ENCODE data around the gene HOXA9. TPM values are rescaled to one million over a fixed set of nuclear protein-coding genes. Genes with fewer than 3 reads are reported as not detected.
A peak's percentile ranks its signal among the peaks of the same experiment; 100 is the strongest.

The HOXA9 gene
- polyA plus RNA-seq, 1 donor (not counting 4 experiments of a cell fraction or from before 2014, with no cell fraction given): 28.1 TPM

DNA sequence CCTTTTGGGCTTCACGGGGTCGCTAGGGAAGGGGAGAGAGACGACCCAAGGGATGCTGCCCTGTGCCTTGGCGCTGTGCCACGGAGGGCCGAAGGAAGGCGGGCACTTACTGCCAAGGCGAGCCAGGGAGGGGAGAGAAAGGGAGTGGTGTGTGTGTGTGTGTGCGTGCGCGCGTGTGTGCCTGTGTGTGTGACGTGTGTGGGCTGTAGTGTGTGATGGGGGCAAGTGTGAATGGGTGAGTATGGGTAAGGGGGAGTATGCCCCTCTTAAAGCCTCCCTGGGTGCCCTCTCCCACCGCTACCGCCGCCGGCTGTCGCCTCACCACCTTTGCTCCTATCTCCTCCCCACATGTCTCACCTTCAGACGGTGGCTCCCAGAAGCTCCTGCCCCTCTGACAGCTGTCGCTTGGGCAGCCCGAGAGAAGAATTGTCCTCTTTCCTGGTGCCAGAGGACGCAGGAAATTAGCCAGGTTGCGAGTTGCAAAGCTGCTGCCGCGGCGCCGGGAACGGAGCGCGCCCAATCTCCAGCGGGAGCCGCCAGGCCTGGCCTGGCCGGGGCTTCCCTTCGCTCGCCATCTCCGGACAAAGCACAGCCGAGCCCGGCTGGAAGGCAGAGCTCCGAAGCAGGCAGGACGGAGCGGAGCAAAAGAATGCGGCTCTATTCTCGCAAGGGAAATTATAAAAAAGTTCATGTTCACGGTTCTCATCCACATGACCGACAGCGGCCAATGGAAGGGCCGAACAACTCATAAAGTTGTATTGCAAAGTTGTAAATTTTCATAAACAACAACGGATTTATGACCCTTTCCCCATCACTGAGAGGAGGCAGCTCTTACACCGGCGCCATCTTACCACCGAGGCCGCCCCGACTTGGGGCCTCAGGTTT is 13.2 kb downstream of the HOXA9 start, which contains the start of gene HOXA3:
Gene HOXA3, minus strand, starts transcription at position 653 of the 885 bp plus-strand sequence. CDS start 41,943 bp downstream, outside the sequence.
- H3K9me3 ChIP-seq (ENCODE audit: control insufficient read depth, low read depth, low read length): no peaks in the 10 kb centered on the region
- no peaks in the 10 kb centered on the region for H3K9me1 ChIP-seq (ENCODE audit: control insufficient read depth, extremely low read depth, insufficient read depth, low read length)
- H3K27ac ChIP-seq (ENCODE audit: control insufficient read depth, insufficient read depth, low read length): peak within 1 kb of the TSS; percentile 87
- dilution Hi-C loops (cut with MboI; ENCODE audit: extremely low pct_ligation_motif_present, low sequenced_read_pairs): no loop called here
- peak within 1 kb of the TSS; percentile 98 for H3K4me2 ChIP-seq (ENCODE audit: control insufficient read depth, extremely low read depth, insufficient read depth, low read depth, low read length)
- peak within 1 kb of the TSS; percentile 93 for H3K9ac ChIP-seq (ENCODE audit: control insufficient read depth, extremely low read depth, insufficient read depth, low read length)
- TF ChIP-seq, protein P1, sequence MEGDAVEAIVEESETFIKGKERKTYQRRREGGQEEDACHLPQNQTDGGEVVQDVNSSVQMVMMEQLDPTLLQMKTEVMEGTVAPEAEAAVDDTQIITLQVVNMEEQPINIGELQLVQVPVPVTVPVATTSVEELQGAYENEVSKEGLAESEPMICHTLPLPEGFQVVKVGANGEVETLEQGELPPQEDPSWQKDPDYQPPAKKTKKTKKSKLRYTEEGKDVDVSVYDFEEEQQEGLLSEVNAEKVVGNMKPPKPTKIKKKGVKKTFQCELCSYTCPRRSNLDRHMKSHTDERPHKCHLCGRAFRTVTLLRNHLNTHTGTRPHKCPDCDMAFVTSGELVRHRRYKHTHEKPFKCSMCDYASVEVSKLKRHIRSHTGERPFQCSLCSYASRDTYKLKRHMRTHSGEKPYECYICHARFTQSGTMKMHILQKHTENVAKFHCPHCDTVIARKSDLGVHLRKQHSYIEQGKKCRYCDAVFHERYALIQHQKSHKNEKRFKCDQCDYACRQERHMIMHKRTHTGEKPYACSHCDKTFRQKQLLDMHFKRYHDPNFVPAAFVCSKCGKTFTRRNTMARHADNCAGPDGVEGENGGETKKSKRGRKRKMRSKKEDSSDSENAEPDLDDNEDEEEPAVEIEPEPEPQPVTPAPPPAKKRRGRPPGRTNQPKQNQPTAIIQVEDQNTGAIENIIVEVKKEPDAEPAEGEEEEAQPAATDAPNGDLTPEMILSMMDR (optimal IDR thresholded peaks at IDR 0.05 in 1 of 3, IDR thresholded peaks at IDR 0.05 in 1 of 3, conservative IDR thresholded peaks at IDR 0.05 in 1 of 3; ENCODE audit: extremely low read depth in 1 of 3, insufficient read depth in 2 of 3, low read length in 3 of 3): no peak
- TF ChIP-seq EZH2 (IDR thresholded peaks at IDR 0.05; ENCODE audit: low read length): no peak
- FAIRE-seq: no peak
- peak within 1 kb of the TSS; percentile 60 to 83 (median 74) for H3K4me3 ChIP-seq (ENCODE audit: control insufficient read depth in 2 of 3, extremely low read depth in 1 of 3, insufficient read depth in 2 of 3, low read depth in 1 of 3, low read length in 3 of 3)
- H2AFZ ChIP-seq (ENCODE audit: control insufficient read depth, low read length): peak within 1 kb of the TSS; percentile 82
- peaks cover 73% of the 10 kb centered on the region for H3K79me2 ChIP-seq (ENCODE audit: control insufficient read depth, insufficient read depth, low read length)
- no peaks in the 10 kb centered on the region for H4K20me1 ChIP-seq (ENCODE audit: control insufficient read depth, extremely low read depth, insufficient read depth, low read length)
- no peak for DNase-seq (ENCODE audit: low read depth, low spot score)
- H3K4me1 ChIP-seq (ENCODE audit: control insufficient read depth, extremely low read depth, insufficient read depth, low read length): peaks cover 66% of the 10 kb centered on the region
- no peaks in the 10 kb centered on the region for H3K36me3 ChIP-seq (ENCODE audit: control insufficient read depth in 2 of 2, extremely low read depth in 1 of 2, insufficient read depth in 2 of 2, low read length in 2 of 2)
- no peaks in the 10 kb centered on the region for H3K27me3 ChIP-seq (ENCODE audit: control insufficient read depth, extremely low read depth, insufficient read depth, low read length)

GRCh38 chr7:27151341-27151930 is 13.9 kb downstream of the HOXA9 start:
- Histone ChIP-seq H3K4me3 (ENCODE audit: control insufficient read depth in 2 of 3, extremely low read depth in 1 of 3, insufficient read depth in 2 of 3, low read depth in 1 of 3, low read length in 3 of 3) (peak overlapping the region; percentile 60 to 83 (median 74)), H3K9ac (ENCODE audit: control insufficient read depth, extremely low read depth, insufficient read depth, low read length) (peak overlapping the region; percentile 93), H3K9me1 (ENCODE audit: control insufficient read depth, extremely low read depth, insufficient read depth, low read length) (no peaks in the 10 kb centered on the region), H3K27me3 (ENCODE audit: control insufficient read depth, extremely low read depth, insufficient read depth, low read length) (no peaks in the 10 kb centered on the region), H3K36me3 (ENCODE audit: control insufficient read depth in 2 of 2, extremely low read depth in 1 of 2, insufficient read depth in 2 of 2, low read length in 2 of 2) (no peaks in the 10 kb centered on the region), H4K20me1 (ENCODE audit: control insufficient read depth, extremely low read depth, insufficient read depth, low read length) (no peaks in the 10 kb centered on the region), H3K4me2 (ENCODE audit: control insufficient read depth, extremely low read depth, insufficient read depth, low read depth, low read length) (peak overlapping the region; percentile 98), H2AFZ (ENCODE audit: control insufficient read depth, low read length) (peak overlapping the region; percentile 82), H3K79me2 (ENCODE audit: control insufficient read depth, insufficient read depth, low read length) (peaks cover 77% of the 10 kb centered on the region), H3K9me3 (ENCODE audit: control insufficient read depth, low read depth, low read length) (no peaks in the 10 kb centered on the region), H3K4me1 (ENCODE audit: control insufficient read depth, extremely low read depth, insufficient read depth, low read length) (peaks cover 70% of the 10 kb centered on the region), H3K27ac (ENCODE audit: control insufficient read depth, insufficient read depth, low read length) (peak overlapping the region; percentile 87)
- TF ChIP-seq EZH2 (IDR thresholded peaks at IDR 0.05; ENCODE audit: low read length): no peak
- TF ChIP-seq, protein P1 (optimal IDR thresholded peaks at IDR 0.05 in 1 of 3, IDR thresholded peaks at IDR 0.05 in 1 of 3, conservative IDR thresholded peaks at IDR 0.05 in 1 of 3; ENCODE audit: extremely low read depth in 1 of 3, insufficient read depth in 2 of 3, low read length in 3 of 3): no peak
- dilution Hi-C loops (cut with MboI; ENCODE audit: extremely low pct_ligation_motif_present, low sequenced_read_pairs): no loop called here
- no peak for FAIRE-seq
- no peak for DNase-seq (ENCODE audit: low read depth, low spot score)

All from keratinocyte (primary cell).